OCI-LY1 (cell line): ENCODE data around the gene KANK4.

ENCODE experiments used
- H2AFZ ChIP-seq: fragments of 200-600 bp; sonication (generic), shearing (Covaris generic); 2 replicates; pipeline ENCODE4 v1.6.0; 2014; ENCODE audit warnings: antibody characterized with exemption, mild to moderate bottlenecking, low read length
- H3F3A ChIP-seq: fragments of 200-600 bp; sonication (generic), shearing (Covaris generic); 2 replicates; pipeline ENCODE4 v1.6.0; 2014; ENCODE audit warnings: mild to moderate bottlenecking, antibody characterized with exemption, low read length, moderate library complexity; ENCODE audit not compliant: insufficient read depth
- H3K27ac ChIP-seq: fragments of 200-600 bp; sonication (generic); 2 replicates; pipeline ENCODE4 v1.5.1; 2014; ENCODE audit warnings: low read length, mixed run types, mild to moderate bottlenecking, low read depth; ENCODE audit not compliant: poor library complexity, severe bottlenecking
- H3K27me3 ChIP-seq: fragments of 200-600 bp; sonication (generic); 2 replicates; pipeline ENCODE4 v1.6.0; 2014; ENCODE audit warnings: antibody characterized with exemption, mild to moderate bottlenecking, low read length, moderate library complexity; ENCODE audit not compliant: insufficient read depth
- H3K36me3 ChIP-seq: fragments of 200-600 bp; sonication (generic); 2 replicates; pipeline ENCODE4 v1.6.1; 2014; ENCODE audit warnings: mild to moderate bottlenecking, antibody characterized with exemption, low read length, moderate library complexity, mixed read lengths; ENCODE audit not compliant: insufficient read depth
- H3K4me1 ChIP-seq: fragments of 200-600 bp; sonication (generic); 2 replicates; pipeline ENCODE4 v1.5.1; 2014; ENCODE audit warnings: mild to moderate bottlenecking, low read length, moderate library complexity; ENCODE audit not compliant: insufficient read depth, severe bottlenecking
- H3K4me2 ChIP-seq: fragments of 200-600 bp; sonication (generic), shearing (Covaris generic); 2 replicates; pipeline ENCODE4 v1.6.1; 2014; ENCODE audit warnings: low read length
- H3K4me3 ChIP-seq: fragments of 200-600 bp; sonication (generic); 2 replicates; pipeline ENCODE4 v1.5.1; 2014; ENCODE audit warnings: low read length, low read depth, mild to moderate bottlenecking, mixed read lengths; ENCODE audit not compliant: poor library complexity, severe bottlenecking
- H3K79me2 ChIP-seq: fragments of 200-600 bp; shearing (Covaris generic); 2 replicates; pipeline ENCODE4 v1.6.1; 2016; ENCODE audit warnings: mixed run types, low read length, mixed read lengths; ENCODE audit not compliant: insufficient read depth
- H3K9ac ChIP-seq: fragments of 200-600 bp; sonication (generic), shearing (Covaris generic); 2 replicates; pipeline ENCODE4 v1.6.1; 2014; ENCODE audit warnings: mild to moderate bottlenecking, low read length, mixed read lengths
- H3K9me2 ChIP-seq: fragments of 200-600 bp; sonication (generic), shearing (Covaris generic); 2 replicates; pipeline ENCODE4 v1.6.1; 2014; ENCODE audit warnings: low read depth, mild to moderate bottlenecking, low read length, mixed read lengths
- H3K9me3 ChIP-seq: fragments of 200-600 bp; shearing (Covaris generic); 2 replicates; pipeline ENCODE4 v1.6.1; 2014; ENCODE audit warnings: low read length, mixed read lengths
- H4K20me1 ChIP-seq: fragments of 200-600 bp; sonication (generic), shearing (Covaris generic); 2 replicates; pipeline ENCODE4 v1.6.0; 2016; ENCODE audit warnings: mild to moderate bottlenecking, low read length; ENCODE audit not compliant: insufficient read depth
- EZH2 ChIP-seq: fragments of 200-600 bp; sonication (generic), shearing (Covaris generic); IDR thresholded peaks from 2 replicates; pipeline ENCODE4 v1.8.0; 2017; ENCODE audit warnings: borderline replicate concordance, mixed run types, mild to moderate bottlenecking, antibody characterized with exemption, low read length, moderate library complexity, mixed read lengths
- TF ChIP-seq, protein P1 (sequence below): fragments of 200-600 bp; sonication (generic), shearing (Covaris generic); IDR thresholded peaks from 2 replicates; pipeline ENCODE4 v1.5.1; 2017; ENCODE audit warnings: mild to moderate bottlenecking, antibody characterized with exemption, low read length, moderate library complexity, mixed read lengths

The KANK4 gene

DNA sequence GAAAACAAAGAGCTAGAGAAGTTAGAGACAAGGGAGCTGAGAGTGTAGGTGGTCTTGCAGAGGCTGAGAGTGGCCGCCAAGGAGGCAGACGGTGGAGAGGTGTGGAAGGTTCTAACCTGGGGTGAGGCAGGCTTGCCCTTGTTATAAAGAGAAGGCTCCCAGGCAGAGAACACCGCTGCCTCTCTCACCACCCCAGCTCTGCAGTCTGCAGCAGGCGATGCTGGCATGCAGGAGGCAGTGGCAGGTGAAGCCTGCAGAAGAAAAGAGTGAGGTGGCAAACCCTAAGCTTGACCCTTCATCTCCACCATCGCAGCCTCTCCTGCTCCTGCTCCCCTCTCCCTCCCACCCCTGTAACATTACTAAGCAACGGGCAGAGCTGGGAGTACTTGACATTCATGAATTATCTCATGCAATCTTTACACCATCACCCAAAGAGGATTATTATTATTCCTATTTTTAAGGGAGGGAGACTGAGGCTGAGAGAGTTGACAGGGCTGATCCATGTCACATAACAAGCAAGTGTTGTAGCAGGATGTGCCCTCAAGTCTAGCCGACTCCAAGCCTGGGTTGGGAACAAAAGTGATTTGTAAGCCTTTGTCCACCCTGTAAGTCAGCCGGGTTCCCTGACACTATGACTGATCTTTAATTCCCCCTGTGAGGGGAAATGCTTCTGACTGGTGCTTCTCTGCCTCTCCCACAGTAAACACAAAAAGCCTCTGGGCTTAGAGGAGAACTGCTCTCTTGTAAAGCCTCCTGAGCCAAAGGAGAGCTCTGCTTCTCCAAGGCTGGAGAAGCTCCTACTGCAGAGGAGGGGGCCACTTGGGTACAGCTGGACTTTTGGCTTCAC, 36.1 kb downstream of the KANK4 start:
- no peak overlapping the region for H3K4me2 ChIP-seq

DNA sequence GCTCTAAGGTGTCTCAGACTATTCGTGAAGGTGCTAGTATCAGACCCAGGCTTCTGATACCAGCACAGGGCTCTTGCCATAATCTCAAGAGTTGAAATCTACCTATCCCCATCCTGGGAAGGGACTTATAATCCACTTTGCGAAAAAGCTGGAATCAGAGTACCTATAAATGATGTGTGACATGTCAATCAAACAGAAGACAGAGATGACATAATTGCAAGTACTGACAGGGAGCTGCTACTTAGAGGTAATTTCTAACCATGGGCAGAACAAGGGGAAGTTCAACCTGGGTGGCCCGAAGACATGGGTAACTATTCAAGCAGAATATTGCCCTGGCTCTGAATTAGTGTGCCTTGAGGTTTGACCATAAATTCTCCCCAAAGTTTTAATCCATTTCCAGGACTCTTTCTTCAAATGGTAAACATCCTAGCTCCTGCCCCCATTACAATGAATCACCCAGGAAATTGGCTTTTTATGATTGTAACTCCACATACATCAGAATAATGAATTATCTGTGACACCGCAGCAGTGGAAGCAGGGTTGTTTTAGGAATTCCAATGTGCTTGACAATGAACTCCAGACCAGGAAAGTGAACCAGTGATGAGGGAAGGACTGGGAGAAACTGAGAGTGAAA, 37.2 kb downstream of the KANK4 start:
- Histone ChIP-seq H3K27me3 (peaks cover 5% of the 10 kb centered on the region; the same call in 1 of the 2 replicates), H2AFZ (no peak overlapping the region), H3K9me3 (no peaks in the 10 kb centered on the region), H3K9ac (no peak overlapping the region), H4K20me1 (no peaks in the 10 kb centered on the region), H3K4me3 (no peak overlapping the region), H3K36me3 (no peaks in the 10 kb centered on the region), H3K4me2 (no peak overlapping the region), H3K79me2 (no peaks in the 10 kb centered on the region), H3K4me1 (no peaks in the 10 kb centered on the region), H3K9me2 (no peaks in the 10 kb centered on the region), H3K27ac (no peak overlapping the region), H3F3A (no peaks in the 10 kb centered on the region)
- TF ChIP-seq, protein P1, sequence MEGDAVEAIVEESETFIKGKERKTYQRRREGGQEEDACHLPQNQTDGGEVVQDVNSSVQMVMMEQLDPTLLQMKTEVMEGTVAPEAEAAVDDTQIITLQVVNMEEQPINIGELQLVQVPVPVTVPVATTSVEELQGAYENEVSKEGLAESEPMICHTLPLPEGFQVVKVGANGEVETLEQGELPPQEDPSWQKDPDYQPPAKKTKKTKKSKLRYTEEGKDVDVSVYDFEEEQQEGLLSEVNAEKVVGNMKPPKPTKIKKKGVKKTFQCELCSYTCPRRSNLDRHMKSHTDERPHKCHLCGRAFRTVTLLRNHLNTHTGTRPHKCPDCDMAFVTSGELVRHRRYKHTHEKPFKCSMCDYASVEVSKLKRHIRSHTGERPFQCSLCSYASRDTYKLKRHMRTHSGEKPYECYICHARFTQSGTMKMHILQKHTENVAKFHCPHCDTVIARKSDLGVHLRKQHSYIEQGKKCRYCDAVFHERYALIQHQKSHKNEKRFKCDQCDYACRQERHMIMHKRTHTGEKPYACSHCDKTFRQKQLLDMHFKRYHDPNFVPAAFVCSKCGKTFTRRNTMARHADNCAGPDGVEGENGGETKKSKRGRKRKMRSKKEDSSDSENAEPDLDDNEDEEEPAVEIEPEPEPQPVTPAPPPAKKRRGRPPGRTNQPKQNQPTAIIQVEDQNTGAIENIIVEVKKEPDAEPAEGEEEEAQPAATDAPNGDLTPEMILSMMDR, result no peak
- no peak for TF ChIP-seq EZH2

More for the DNA sequence above, 36.1 kb downstream of the KANK4 start:
- H3K79me2 ChIP-seq, result no peaks in the 10 kb centered on the region
- no peak overlapping the region for H3K4me3 ChIP-seq
- H3K27ac ChIP-seq, result no peak overlapping the region
- no peak for TF ChIP-seq EZH2
- TF ChIP-seq, protein P1, result no peak
- H3K27me3 ChIP-seq, result peaks cover 5% of the 10 kb centered on the region; the same call in 1 of the 2 replicates
- no peaks in the 10 kb centered on the region for H3K36me3 ChIP-seq
- H3K9ac ChIP-seq, result no peak overlapping the region
- H2AFZ ChIP-seq, result no peak overlapping the region
- no peaks in the 10 kb centered on the region for H3K9me2 ChIP-seq
- H3K4me1 ChIP-seq, result no peaks in the 10 kb centered on the region
- no peaks in the 10 kb centered on the region for H4K20me1 ChIP-seq
- no peaks in the 10 kb centered on the region for H3K9me3 ChIP-seq
- no peaks in the 10 kb centered on the region for H3F3A ChIP-seq

DNA sequence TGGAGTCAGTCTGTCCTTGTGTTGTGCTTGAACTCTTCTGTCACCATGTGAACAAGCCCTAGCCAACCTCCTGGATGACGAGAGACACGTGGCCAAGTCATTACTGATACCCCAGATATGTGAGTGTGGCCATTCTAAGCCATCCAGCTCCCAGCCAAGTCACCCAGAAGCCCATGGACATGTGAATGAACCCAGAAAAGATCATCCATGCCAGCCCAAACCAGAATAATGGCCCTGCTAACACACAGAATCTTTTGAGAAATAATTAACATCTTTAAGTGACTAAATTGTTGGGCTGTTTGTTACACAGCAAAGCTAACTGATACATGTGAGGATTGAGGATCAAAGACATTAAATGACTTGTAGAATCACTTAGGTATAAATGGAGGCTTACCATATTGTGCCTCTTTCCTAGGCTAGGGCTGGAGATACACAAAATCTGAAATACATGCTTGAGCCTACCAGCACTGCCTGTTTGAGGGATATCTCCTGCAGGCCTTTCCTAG, 38.2 kb downstream of the KANK4 start:
- no peak overlapping the region for H2AFZ ChIP-seq
- H3K27ac ChIP-seq, result no peak overlapping the region
- H3K36me3 ChIP-seq, result no peaks in the 10 kb centered on the region
- TF ChIP-seq, protein P1, result no peak
- TF ChIP-seq EZH2, result no peak
- no peaks in the 10 kb centered on the region for H4K20me1 ChIP-seq
- no peaks in the 10 kb centered on the region for H3K79me2 ChIP-seq
- peaks cover 5% of the 10 kb centered on the region; the same call in 1 of the 2 replicates for H3K27me3 ChIP-seq
- H3K4me1 ChIP-seq, result no peaks in the 10 kb centered on the region
- no peaks in the 10 kb centered on the region for H3K9me2 ChIP-seq
- no peak overlapping the region for H3K4me3 ChIP-seq
- H3K4me2 ChIP-seq, result no peak overlapping the region
- no peaks in the 10 kb centered on the region for H3K9me3 ChIP-seq
- H3F3A ChIP-seq, result no peaks in the 10 kb centered on the region
- H3K9ac ChIP-seq, result no peak overlapping the region
